Gastroesophageal sphincter (tissue), 3 donors: ENCODE results near the gene MILR1.

Experiments
- EP300 ChIP-seq: sonication (generic); formaldehyde crosslinking; IDR thresholded peaks from one replicate; pipeline ENCODE4 v1.6.1; 2017; ENCODE audit warnings: antibody characterized with exemption, mild to moderate bottlenecking
- POLR2A ChIP-seq, 2 donors: fragments of 450-650 bp; IDR thresholded peaks; one replicate each; pipeline ENCODE4 v1.6.1; 2017; ENCODE audit warnings: antibody characterized with exemption in 2 of 2, mild to moderate bottlenecking in 2 of 2, moderate library complexity in 1 of 2
- TF ChIP-seq, protein P1 (sequence below), 4 experiments: fragments of 200-600 bp in 2 of 4; fragments of 450-650 bp in 2 of 4; sonication (generic) in 1 of 4; IDR thresholded peaks; one replicate each; pipeline ENCODE4 v1.5.1; 2017 to 2019; ENCODE audit warnings: antibody characterized with exemption in 4 of 4, mild to moderate bottlenecking in 2 of 4, moderate library complexity in 2 of 4

DNA sequence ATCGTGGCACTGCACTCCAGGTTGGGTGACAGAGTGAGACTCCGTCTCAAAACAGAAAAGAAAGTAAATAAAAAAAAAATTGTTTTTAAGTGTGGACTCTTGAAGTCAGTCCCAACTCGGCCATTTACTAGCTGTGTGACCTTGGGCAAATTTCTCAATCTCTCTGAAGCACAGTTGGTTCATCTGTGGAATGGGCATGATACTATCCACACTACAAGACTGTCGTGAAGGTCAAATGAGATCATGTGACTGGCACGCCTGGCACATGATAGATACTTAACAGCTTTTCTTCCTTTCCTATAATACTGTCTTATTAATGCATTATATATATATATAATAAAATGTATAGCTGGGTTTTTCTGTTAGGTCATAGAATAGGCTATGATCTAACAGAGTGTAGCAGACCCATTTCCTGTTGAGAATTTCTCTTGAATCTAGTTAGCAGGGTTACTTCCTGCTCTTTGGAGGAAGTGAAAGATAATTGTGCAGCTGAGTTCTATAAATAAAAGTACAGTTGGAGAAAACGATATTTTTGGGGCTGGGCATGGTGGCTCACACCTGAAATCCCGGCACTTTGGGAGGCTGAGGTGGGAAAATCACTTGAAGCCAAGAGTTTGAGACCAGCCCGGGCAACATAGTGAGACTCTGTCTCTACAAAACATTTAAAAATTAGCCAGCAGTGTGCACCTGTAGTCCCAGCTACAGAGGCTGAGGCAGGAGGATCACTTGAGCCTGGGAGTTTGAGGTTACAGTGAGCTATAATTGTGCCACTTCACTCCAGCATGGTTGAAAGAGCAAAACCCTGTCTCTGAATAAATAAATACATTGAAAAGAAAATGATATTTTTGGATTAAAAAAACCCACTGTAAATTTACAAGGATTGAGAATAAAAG is 7.3 kb downstream of the MILR1 start:
- TF ChIP-seq, protein P1, sequence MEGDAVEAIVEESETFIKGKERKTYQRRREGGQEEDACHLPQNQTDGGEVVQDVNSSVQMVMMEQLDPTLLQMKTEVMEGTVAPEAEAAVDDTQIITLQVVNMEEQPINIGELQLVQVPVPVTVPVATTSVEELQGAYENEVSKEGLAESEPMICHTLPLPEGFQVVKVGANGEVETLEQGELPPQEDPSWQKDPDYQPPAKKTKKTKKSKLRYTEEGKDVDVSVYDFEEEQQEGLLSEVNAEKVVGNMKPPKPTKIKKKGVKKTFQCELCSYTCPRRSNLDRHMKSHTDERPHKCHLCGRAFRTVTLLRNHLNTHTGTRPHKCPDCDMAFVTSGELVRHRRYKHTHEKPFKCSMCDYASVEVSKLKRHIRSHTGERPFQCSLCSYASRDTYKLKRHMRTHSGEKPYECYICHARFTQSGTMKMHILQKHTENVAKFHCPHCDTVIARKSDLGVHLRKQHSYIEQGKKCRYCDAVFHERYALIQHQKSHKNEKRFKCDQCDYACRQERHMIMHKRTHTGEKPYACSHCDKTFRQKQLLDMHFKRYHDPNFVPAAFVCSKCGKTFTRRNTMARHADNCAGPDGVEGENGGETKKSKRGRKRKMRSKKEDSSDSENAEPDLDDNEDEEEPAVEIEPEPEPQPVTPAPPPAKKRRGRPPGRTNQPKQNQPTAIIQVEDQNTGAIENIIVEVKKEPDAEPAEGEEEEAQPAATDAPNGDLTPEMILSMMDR (IDR thresholded peaks at IDR 0.05), result no peak
- TF ChIP-seq EP300, result no peak
- no peak for TF ChIP-seq POLR2A (IDR thresholded peaks at IDR 0.05)
